SK-N-SH treated with all-trans-retinoic acid at 6 μM for 48 hours (cell line): ENCODE results near the gene NUFIP1.

Experiments
- ATAC-seq: fragments of 200-7000 bp; cut with Tn5 transposase; 3 replicates; pipeline ENCODE4 v1.9.1; 2020; ENCODE audit warnings: mild to moderate bottlenecking, moderate library complexity
- ARNTL ChIP-seq: fragments of 450-650 bp; formaldehyde crosslinking; IDR thresholded peaks from 2 replicates; pipeline ENCODE4 v1.5.0; 2020; ENCODE audit warnings: low read depth, mild to moderate bottlenecking, moderate library complexity, borderline replicate concordance
- CSDC2 ChIP-seq: fragments of 250-450 bp; sonication (Bioruptor Pico); IDR thresholded peaks from 2 replicates; pipeline ENCODE4 v1.5.0; 2020; ENCODE audit warnings: mild to moderate bottlenecking, moderate library complexity
- CSRNP3 ChIP-seq: fragments of 250-450 bp; sonication (Bioruptor Pico); IDR thresholded peaks from 2 replicates; pipeline ENCODE4 v1.5.1; 2021; ENCODE audit warnings: mild to moderate bottlenecking, moderate library complexity
- ESRRG ChIP-seq: fragments of 250-450 bp; sonication (Bioruptor Pico); IDR thresholded peaks from 2 replicates; pipeline ENCODE4 v1.6.1; 2021; ENCODE audit warnings: mild to moderate bottlenecking
- GLIS3 ChIP-seq: fragments of 250-450 bp; sonication (Bioruptor Pico); IDR thresholded peaks from 2 replicates; pipeline ENCODE4 v1.5.0; 2020; ENCODE audit warnings: mild to moderate bottlenecking, moderate library complexity
- ISL1 ChIP-seq: fragments of 250-450 bp; sonication (Bioruptor Pico); IDR thresholded peaks from 2 replicates; pipeline ENCODE4 v2.1.2; 2022; ENCODE audit warnings: mild to moderate bottlenecking, moderate library complexity
- OSR1 ChIP-seq: fragments of 250-450 bp; sonication (Bioruptor Pico); IDR thresholded peaks from 2 replicates; pipeline ENCODE4 v1.8.0; 2022; ENCODE audit warnings: moderate library complexity, mild to moderate bottlenecking, inconsistent platforms
- POU6F1 ChIP-seq: fragments of 250-450 bp; sonication (Bioruptor Pico); IDR thresholded peaks from 2 replicates; pipeline ENCODE4 v1.8.0; 2021; ENCODE audit warnings: low read depth, mild to moderate bottlenecking, moderate library complexity, borderline replicate concordance
- RARB ChIP-seq: fragments of 250-450 bp; sonication (Bioruptor Pico); IDR thresholded peaks from 2 replicates; pipeline ENCODE4 v1.8.0; 2021; ENCODE audit warnings: mild to moderate bottlenecking, moderate library complexity
- SNAI2 ChIP-seq: fragments of 250-450 bp; sonication (Bioruptor Pico); IDR thresholded peaks from 2 replicates; pipeline ENCODE4 v1.5.0; 2020; ENCODE audit warnings: mild to moderate bottlenecking, moderate library complexity
- TCF4 ChIP-seq: fragments of 250-450 bp; sonication (Bioruptor Pico); IDR thresholded peaks from 2 replicates; pipeline ENCODE4 v1.8.0; 2021; ENCODE audit warnings: mild to moderate bottlenecking, moderate library complexity, borderline replicate concordance
- TOX ChIP-seq: fragments of 250-450 bp; sonication (Bioruptor Pico); IDR thresholded peaks from 2 replicates; pipeline ENCODE4 v1.8.0; 2021; ENCODE audit warnings: mild to moderate bottlenecking, moderate library complexity, borderline replicate concordance
- ZC3H10 ChIP-seq: fragments of 250-450 bp; sonication (Bioruptor Pico); IDR thresholded peaks from 2 replicates; pipeline ENCODE4 v1.5.1; 2021; ENCODE audit warnings: mild to moderate bottlenecking, moderate library complexity
- ZFP3 ChIP-seq: fragments of 250-450 bp; sonication (Bioruptor Pico); IDR thresholded peaks from 2 replicates; pipeline ENCODE4 v1.5.0; 2020; ENCODE audit warnings: mild to moderate bottlenecking, moderate library complexity
- ZFP30 ChIP-seq: fragments of 450-650 bp; formaldehyde crosslinking; IDR thresholded peaks from 2 replicates; pipeline ENCODE4 v1.5.0; 2022; ENCODE audit warnings: mild to moderate bottlenecking, moderate library complexity
- ZNF565 ChIP-seq: fragments of 450-650 bp; formaldehyde crosslinking; conservative IDR thresholded peaks from 2 replicates; pipeline ENCODE4 v1.5.0; 2020; ENCODE audit warnings: low read depth, mild to moderate bottlenecking, moderate library complexity
- ZNF70 ChIP-seq: fragments of 450-650 bp; formaldehyde crosslinking; IDR thresholded peaks from 2 replicates; pipeline ENCODE4 v1.5.0; 2020; ENCODE audit warnings: mild to moderate bottlenecking, moderate library complexity
- ZNF8 ChIP-seq: fragments of 450-650 bp; formaldehyde crosslinking; IDR thresholded peaks from 2 replicates; pipeline ENCODE4 v1.5.0; 2020; ENCODE audit warnings: mild to moderate bottlenecking, moderate library complexity
- TF ChIP-seq, protein P1 (sequence below): fragments of 250-450 bp; sonication (Bioruptor Pico); IDR thresholded peaks from 2 replicates; pipeline ENCODE4 v1.5.1; 2020; ENCODE audit warnings: low read depth, mild to moderate bottlenecking, moderate library complexity
- TF ChIP-seq, protein P2 (sequence below): fragments of 250-450 bp; sonication (Bioruptor Pico); IDR thresholded peaks from 2 replicates; pipeline ENCODE4 v1.5.0; 2020; ENCODE audit warnings: mild to moderate bottlenecking, moderate library complexity
- TF ChIP-seq, protein P3 (sequence below): fragments of 250-450 bp; sonication (Bioruptor Pico); IDR thresholded peaks from 2 replicates; pipeline ENCODE4 v1.8.0; 2020; ENCODE audit warnings: mild to moderate bottlenecking, moderate library complexity, borderline replicate concordance

Gene NUFIP1

DNA sequence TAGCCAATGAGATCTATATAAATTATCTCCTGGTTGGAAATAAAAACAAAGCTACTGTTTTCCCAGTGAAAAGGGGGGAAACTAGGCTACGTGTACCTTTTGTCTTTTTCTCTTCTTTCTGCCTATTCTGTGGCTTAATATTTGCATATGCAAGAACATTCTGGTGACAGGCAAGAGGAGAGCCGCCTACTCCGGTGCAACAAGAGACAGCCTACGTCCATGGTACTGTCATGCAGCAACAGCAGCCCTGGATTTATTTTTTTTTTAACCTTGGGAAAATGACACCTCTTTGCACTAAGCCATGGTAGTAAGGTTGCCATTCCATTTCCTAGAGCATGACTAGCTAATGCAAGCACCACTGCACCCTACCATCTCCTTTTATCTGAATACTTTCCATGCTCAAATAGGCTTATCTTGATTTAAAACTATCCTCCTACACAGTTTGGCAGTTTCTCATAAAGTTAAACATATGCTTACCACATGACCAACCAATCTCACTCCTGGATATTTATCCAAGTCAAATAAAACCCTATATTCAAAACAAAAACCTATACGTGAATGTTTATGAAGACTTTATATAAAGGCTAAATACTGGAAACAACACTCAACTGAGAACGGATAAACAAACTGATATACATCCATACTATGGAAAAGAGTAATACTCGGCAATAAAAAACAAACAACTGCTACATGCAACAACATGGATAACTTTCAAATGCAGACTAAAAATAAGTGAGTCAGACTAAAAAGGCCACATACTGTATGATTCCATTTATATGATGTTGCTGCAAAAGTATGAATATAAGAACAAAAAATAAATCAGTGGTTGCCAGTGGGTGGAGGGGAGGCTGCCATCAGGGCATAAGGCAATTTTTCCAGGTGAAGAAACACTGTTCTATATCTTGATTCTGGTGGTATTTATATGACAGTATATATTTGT lies 17.3 kb downstream of the NUFIP1 start:
- no peak for ATAC-seq
- TF ChIP-seq TCF4 (CRISPR knock-in tag): no peak

DNA sequence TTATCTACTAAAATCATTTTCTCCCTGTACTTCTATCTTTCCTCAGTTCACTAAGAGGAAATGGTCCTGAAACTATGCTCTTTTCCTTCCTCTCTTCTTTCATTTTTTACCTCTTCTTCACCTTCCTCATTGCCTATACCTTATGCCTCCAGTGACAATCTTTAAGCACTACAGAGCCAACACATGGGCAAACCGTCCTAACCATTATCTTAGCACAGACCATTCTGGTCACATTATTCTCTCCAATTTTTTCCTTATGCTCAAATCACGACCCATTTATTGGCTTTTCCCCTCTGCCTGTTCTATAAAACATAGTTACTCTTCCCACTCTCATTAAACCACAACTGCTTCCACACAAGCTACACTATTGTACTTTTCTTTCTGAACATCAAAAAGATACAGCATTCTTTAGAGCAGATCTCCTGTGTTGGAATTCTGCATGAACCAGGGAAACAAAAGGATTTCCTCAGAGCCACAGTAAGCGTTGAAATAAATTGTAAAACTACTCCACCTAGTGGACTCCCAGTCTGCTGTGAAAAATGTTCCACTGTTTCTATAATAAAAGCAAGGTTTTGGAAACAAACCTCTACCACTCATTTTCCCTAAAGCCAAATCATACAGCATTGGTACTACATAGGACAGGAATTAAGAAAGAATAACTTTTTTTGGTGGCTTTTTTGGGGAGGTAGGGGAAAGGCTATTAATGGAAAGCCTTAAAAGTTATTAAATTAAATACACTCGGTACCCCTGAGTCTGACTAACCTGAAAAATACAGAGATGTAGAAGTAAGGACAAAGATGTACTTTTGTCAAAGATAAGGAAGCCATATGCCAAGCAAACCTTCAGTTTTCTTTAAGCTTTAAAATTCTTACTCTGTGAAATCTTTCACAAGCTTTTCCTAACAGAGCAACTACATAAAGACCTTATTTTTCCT lies 19.5 kb downstream of the NUFIP1 start:
- TF ChIP-seq ZFP30 (no peak), ZC3H10 (CRISPR knock-in tag) (no peak), SNAI2 (CRISPR knock-in tag) (no peak), CSRNP3 (CRISPR knock-in tag) (no peak), ESRRG (CRISPR knock-in tag) (no peak), ZFP3 (CRISPR knock-in tag) (no peak), ZNF565 (CRISPR knock-in tag) (no peak), GLIS3 (CRISPR knock-in tag) (no peak), ISL1 (CRISPR knock-in tag) (no peak), ZNF70 (CRISPR knock-in tag) (no peak), RARB (no peak), TOX (CRISPR knock-in tag) (no peak), TCF4 (CRISPR knock-in tag) (no peak), CSDC2 (CRISPR knock-in tag) (no peak)
- TF ChIP-seq, protein P1, sequence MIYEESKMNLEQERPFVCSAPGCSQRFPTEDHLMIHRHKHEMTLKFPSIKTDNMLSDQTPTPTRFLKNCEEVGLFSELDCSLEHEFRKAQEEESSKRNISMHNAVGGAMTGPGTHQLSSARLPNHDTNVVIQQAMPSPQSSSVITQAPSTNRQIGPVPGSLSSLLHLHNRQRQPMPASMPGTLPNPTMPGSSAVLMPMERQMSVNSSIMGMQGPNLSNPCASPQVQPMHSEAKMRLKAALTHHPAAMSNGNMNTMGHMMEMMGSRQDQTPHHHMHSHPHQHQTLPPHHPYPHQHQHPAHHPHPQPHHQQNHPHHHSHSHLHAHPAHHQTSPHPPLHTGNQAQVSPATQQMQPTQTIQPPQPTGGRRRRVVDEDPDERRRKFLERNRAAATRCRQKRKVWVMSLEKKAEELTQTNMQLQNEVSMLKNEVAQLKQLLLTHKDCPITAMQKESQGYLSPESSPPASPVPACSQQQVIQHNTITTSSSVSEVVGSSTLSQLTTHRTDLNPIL: no peak
- TF ChIP-seq, protein P2, sequence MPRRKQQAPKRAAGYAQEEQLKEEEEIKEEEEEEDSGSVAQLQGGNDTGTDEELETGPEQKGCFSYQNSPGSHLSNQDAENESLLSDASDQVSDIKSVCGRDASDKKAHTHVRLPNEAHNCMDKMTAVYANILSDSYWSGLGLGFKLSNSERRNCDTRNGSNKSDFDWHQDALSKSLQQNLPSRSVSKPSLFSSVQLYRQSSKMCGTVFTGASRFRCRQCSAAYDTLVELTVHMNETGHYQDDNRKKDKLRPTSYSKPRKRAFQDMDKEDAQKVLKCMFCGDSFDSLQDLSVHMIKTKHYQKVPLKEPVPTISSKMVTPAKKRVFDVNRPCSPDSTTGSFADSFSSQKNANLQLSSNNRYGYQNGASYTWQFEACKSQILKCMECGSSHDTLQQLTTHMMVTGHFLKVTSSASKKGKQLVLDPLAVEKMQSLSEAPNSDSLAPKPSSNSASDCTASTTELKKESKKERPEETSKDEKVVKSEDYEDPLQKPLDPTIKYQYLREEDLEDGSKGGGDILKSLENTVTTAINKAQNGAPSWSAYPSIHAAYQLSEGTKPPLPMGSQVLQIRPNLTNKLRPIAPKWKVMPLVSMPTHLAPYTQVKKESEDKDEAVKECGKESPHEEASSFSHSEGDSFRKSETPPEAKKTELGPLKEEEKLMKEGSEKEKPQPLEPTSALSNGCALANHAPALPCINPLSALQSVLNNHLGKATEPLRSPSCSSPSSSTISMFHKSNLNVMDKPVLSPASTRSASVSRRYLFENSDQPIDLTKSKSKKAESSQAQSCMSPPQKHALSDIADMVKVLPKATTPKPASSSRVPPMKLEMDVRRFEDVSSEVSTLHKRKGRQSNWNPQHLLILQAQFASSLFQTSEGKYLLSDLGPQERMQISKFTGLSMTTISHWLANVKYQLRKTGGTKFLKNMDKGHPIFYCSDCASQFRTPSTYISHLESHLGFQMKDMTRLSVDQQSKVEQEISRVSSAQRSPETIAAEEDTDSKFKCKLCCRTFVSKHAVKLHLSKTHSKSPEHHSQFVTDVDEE (CRISPR knock-in tag): no peak
- ATAC-seq: peak; percentile 85

DNA sequence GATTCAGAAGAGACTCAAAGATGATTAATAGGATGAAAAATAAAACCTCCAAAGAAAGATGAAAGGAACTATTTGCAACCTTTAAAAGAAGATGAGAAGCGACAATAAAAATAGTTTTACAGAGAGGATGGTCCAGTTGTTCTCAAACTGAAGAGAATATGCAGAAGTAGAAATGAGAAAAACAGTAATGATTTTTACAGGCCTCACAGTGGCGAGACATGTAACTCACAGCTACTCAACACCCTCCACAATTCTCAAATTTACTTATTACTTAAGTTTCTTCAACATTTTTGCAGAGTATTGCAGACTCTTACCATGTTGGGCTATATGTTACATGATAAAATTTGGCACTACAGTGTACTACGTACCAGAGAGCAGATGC lies 20.8 kb downstream of the NUFIP1 start:
- no peak for TF ChIP-seq POU6F1 (CRISPR knock-in tag)
- ATAC-seq: no peak; the same call in 2 of the 3 replicates

GRCh38 chr13:44967704-44968433 lies 21.4 kb downstream of the NUFIP1 start:
- TF ChIP-seq ZNF8 (no peak), TOX (CRISPR knock-in tag) (no peak), ESRRG (CRISPR knock-in tag) (no peak), POU6F1 (CRISPR knock-in tag) (no peak), ZFP3 (CRISPR knock-in tag) (no peak), ZC3H10 (CRISPR knock-in tag) (no peak), OSR1 (CRISPR knock-in tag) (no peak), CSDC2 (CRISPR knock-in tag) (no peak), ISL1 (CRISPR knock-in tag) (no peak), TCF4 (CRISPR knock-in tag) (no peak), ARNTL (CRISPR knock-in tag) (no peak), RARB (no peak), ZNF70 (CRISPR knock-in tag) (no peak)
- TF ChIP-seq, protein P3, sequence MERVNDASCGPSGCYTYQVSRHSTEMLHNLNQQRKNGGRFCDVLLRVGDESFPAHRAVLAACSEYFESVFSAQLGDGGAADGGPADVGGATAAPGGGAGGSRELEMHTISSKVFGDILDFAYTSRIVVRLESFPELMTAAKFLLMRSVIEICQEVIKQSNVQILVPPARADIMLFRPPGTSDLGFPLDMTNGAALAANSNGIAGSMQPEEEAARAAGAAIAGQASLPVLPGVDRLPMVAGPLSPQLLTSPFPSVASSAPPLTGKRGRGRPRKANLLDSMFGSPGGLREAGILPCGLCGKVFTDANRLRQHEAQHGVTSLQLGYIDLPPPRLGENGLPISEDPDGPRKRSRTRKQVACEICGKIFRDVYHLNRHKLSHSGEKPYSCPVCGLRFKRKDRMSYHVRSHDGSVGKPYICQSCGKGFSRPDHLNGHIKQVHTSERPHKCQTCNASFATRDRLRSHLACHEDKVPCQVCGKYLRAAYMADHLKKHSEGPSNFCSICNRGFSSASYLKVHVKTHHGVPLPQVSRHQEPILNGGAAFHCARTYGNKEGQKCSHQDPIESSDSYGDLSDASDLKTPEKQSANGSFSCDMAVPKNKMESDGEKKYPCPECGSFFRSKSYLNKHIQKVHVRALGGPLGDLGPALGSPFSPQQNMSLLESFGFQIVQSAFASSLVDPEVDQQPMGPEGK (CRISPR knock-in tag): no peak
- peak; percentile 73 for ATAC-seq
